ENCODE data around the gene MAP3K20.

The MAP3K20 gene

GRCh38 chr2:173053043-173053699 lies 22.5 kb upstream of the MAP3K20 start:
- H3K27ac ChIP-seq (ENCODE audit: low read length), result no peak overlapping the region
- H3K27me3 ChIP-seq (ENCODE audit: insufficient read depth, low read length), result no peaks in the 10 kb centered on the region
- no peaks in the 10 kb centered on the region for H3K36me3 ChIP-seq (ENCODE audit: insufficient read depth, low read depth, low read length)
- no peaks in the 10 kb centered on the region for H3K9me3 ChIP-seq (ENCODE audit: insufficient read depth, low read depth, low read length)
- no peak overlapping the region for H3K4me3 ChIP-seq (ENCODE audit: low read length)
- no peak overlapping the region for H3K9ac ChIP-seq (ENCODE audit: low read depth, low read length)
- H3K4me1 ChIP-seq (ENCODE audit: insufficient read depth, low read length), result peaks cover 5% of the 10 kb centered on the region; the same call in 1 of the 2 replicates

- Histone ChIP-seq H3K27ac (ENCODE audit: low read length) (no peak overlapping the region), H3K27me3 (ENCODE audit: insufficient read depth, low read length) (no peaks in the 10 kb centered on the region), H3K36me3 (ENCODE audit: insufficient read depth, low read depth, low read length) (no peaks in the 10 kb centered on the region), H3K9me3 (ENCODE audit: insufficient read depth, low read depth, low read length) (no peaks in the 10 kb centered on the region), H3K4me1 (ENCODE audit: insufficient read depth, low read length) (peaks cover 5% of the 10 kb centered on the region; the same call in 1 of the 2 replicates), H3K9ac (ENCODE audit: low read depth, low read length) (no peak overlapping the region), H3K4me3 (ENCODE audit: low read length) (no peak overlapping the region)
Measured at GRCh38 chr2:173054466-173054865, 21.2 kb upstream of the MAP3K20 start.

- no peak overlapping the region for H3K4me3 ChIP-seq (ENCODE audit: low read length)
- H3K9ac ChIP-seq (ENCODE audit: low read depth, low read length), result no peak overlapping the region
- H3K27me3 ChIP-seq (ENCODE audit: insufficient read depth, low read length), result no peaks in the 10 kb centered on the region
- H3K4me1 ChIP-seq (ENCODE audit: insufficient read depth, low read length), result peaks cover 5% of the 10 kb centered on the region; the same call in 1 of the 2 replicates
- no peak overlapping the region for H3K27ac ChIP-seq (ENCODE audit: low read length)
- H3K36me3 ChIP-seq (ENCODE audit: insufficient read depth, low read depth, low read length), result no peaks in the 10 kb centered on the region
- no peaks in the 10 kb centered on the region for H3K9me3 ChIP-seq (ENCODE audit: insufficient read depth, low read depth, low read length)
Measured at GRCh38 chr2:173056705-173057364, 18.8 kb upstream of the MAP3K20 start.

DNA sequence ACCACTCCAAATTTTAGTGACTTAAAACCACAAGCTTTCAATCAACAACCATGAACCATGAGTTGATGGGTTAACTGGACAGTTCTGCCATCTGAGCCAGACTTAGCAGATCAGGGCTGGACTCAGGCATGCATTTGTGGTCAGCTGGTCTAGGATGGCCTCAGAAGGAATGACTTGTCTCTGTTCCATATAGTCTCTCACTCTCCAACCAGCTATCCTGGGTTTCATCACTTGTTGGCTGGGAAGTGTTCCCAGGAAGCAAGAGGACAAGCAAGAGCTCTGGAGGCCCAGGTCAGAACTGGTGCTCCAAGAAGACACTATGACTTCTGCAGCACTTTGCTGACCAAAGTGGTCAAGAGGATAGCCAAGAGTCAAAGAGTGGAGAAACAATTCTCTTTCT lies 17.5 kb upstream of the MAP3K20 start:
- no peak overlapping the region for H3K27ac ChIP-seq (ENCODE audit: low read length)
- H3K27me3 ChIP-seq (ENCODE audit: insufficient read depth, low read length), result no peaks in the 10 kb centered on the region
- H3K9ac ChIP-seq (ENCODE audit: low read depth, low read length), result no peak overlapping the region
- H3K4me3 ChIP-seq (ENCODE audit: low read length), result no peak overlapping the region
- H3K9me3 ChIP-seq (ENCODE audit: insufficient read depth, low read depth, low read length), result no peaks in the 10 kb centered on the region
- peaks cover 5% of the 10 kb centered on the region for H3K4me1 ChIP-seq (ENCODE audit: insufficient read depth, low read length)
- no peaks in the 10 kb centered on the region for H3K36me3 ChIP-seq (ENCODE audit: insufficient read depth, low read depth, low read length)

GRCh38 chr2:173058673-173059072 lies 17.0 kb upstream of the MAP3K20 start:
- no peaks in the 10 kb centered on the region for H3K36me3 ChIP-seq (ENCODE audit: insufficient read depth, low read depth, low read length)
- no peaks in the 10 kb centered on the region for H3K27me3 ChIP-seq (ENCODE audit: insufficient read depth, low read length)
- no peaks in the 10 kb centered on the region for H3K9me3 ChIP-seq (ENCODE audit: insufficient read depth, low read depth, low read length)
- peaks cover 5% of the 10 kb centered on the region for H3K4me1 ChIP-seq (ENCODE audit: insufficient read depth, low read length)
- no peak overlapping the region for H3K27ac ChIP-seq (ENCODE audit: low read length)
- H3K9ac ChIP-seq (ENCODE audit: low read depth, low read length), result no peak overlapping the region
- H3K4me3 ChIP-seq (ENCODE audit: low read length), result no peak overlapping the region

DNA sequence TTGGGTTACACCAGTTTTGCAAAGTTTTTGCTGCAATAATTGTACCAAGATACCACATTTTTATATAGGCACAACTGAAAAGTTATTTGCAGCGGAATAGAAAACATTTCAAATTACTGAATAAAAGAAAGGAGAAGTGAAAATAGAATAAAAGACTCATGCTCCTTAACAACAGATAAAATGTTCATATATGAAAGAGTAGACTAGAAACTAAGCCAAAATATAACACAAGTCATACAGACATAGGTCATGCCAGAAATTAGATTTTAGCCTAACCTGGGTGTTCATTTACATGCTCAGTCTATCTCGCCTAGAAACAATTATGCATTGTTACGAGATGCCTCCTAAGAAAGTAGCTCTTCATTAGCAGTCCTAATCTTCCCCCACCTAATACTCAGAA lies 16.4 kb upstream of the MAP3K20 start:
- H3K4me3 ChIP-seq (ENCODE audit: low read length), result no peak overlapping the region
- no peaks in the 10 kb centered on the region for H3K36me3 ChIP-seq (ENCODE audit: insufficient read depth, low read depth, low read length)
- no peak overlapping the region for H3K9ac ChIP-seq (ENCODE audit: low read depth, low read length)
- no peaks in the 10 kb centered on the region for H3K27me3 ChIP-seq (ENCODE audit: insufficient read depth, low read length)
- peaks cover 3% of the 10 kb centered on the region for H3K4me1 ChIP-seq (ENCODE audit: insufficient read depth, low read length)
- H3K9me3 ChIP-seq (ENCODE audit: insufficient read depth, low read depth, low read length), result no peaks in the 10 kb centered on the region
- H3K27ac ChIP-seq (ENCODE audit: low read length), result no peak overlapping the region

GRCh38 chr2:173059971-173060461 lies 15.6 kb upstream of the MAP3K20 start:
- Histone ChIP-seq H3K36me3 (ENCODE audit: insufficient read depth, low read depth, low read length) (no peaks in the 10 kb centered on the region), H3K9me3 (ENCODE audit: insufficient read depth, low read depth, low read length) (no peaks in the 10 kb centered on the region), H3K4me1 (ENCODE audit: insufficient read depth, low read length) (no peaks in the 10 kb centered on the region; the same call in 1 of the 2 replicates), H3K27me3 (ENCODE audit: insufficient read depth, low read length) (no peaks in the 10 kb centered on the region), H3K9ac (ENCODE audit: low read depth, low read length) (no peak overlapping the region), H3K27ac (ENCODE audit: low read length) (no peak overlapping the region), H3K4me3 (ENCODE audit: low read length) (no peak overlapping the region)

DNA sequence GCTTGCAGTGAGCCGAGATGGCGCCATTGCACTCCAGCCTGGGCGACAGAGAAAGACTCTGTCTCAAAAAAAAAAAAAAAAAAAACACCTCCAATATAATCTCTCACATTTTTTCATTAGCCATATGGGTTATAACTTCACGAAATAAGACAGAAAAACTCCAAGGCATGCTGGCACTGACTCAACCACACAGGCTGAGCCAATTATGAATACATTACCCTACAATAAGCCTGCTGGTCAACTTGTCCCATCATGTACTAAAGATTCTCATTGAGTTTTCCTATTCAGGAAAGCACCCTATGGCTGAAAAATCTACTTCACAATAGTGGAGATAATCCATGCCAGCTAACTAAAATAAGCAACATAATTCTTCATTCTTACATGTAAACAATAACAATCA lies 12.8 kb upstream of the MAP3K20 start:
- Histone ChIP-seq H3K27me3 (ENCODE audit: insufficient read depth, low read length) (no peaks in the 10 kb centered on the region), H3K27ac (ENCODE audit: low read length) (no peak overlapping the region), H3K9me3 (ENCODE audit: insufficient read depth, low read depth, low read length) (no peaks in the 10 kb centered on the region), H3K4me3 (ENCODE audit: low read length) (no peak overlapping the region), H3K36me3 (ENCODE audit: insufficient read depth, low read depth, low read length) (no peaks in the 10 kb centered on the region), H3K4me1 (ENCODE audit: insufficient read depth, low read length) (no peaks in the 10 kb centered on the region; the same call in 1 of the 2 replicates), H3K9ac (ENCODE audit: low read depth, low read length) (no peak overlapping the region)

GRCh38 chr2:173064151-173064805 lies 11.4 kb upstream of the MAP3K20 start:
- no peaks in the 10 kb centered on the region for H3K9me3 ChIP-seq (ENCODE audit: insufficient read depth, low read depth, low read length)
- no peak overlapping the region for H3K9ac ChIP-seq (ENCODE audit: low read depth, low read length)
- H3K27ac ChIP-seq (ENCODE audit: low read length), result no peak overlapping the region
- no peak overlapping the region for H3K4me3 ChIP-seq (ENCODE audit: low read length)
- no peaks in the 10 kb centered on the region for H3K27me3 ChIP-seq (ENCODE audit: insufficient read depth, low read length)
- H3K36me3 ChIP-seq (ENCODE audit: insufficient read depth, low read depth, low read length), result no peaks in the 10 kb centered on the region
- no peaks in the 10 kb centered on the region; the same call in 1 of the 2 replicates for H3K4me1 ChIP-seq (ENCODE audit: insufficient read depth, low read length)

- Histone ChIP-seq H3K36me3 (ENCODE audit: insufficient read depth, low read depth, low read length) (no peaks in the 10 kb centered on the region), H3K27me3 (ENCODE audit: insufficient read depth, low read length) (no peaks in the 10 kb centered on the region), H3K4me3 (ENCODE audit: low read length) (no peak overlapping the region), H3K9ac (ENCODE audit: low read depth, low read length) (no peak overlapping the region), H3K4me1 (ENCODE audit: insufficient read depth, low read length) (no peaks in the 10 kb centered on the region; the same call in 1 of the 2 replicates), H3K9me3 (ENCODE audit: insufficient read depth, low read depth, low read length) (no peaks in the 10 kb centered on the region; the same call in 1 of the 2 replicates), H3K27ac (ENCODE audit: low read length) (no peak overlapping the region)
Measured at GRCh38 chr2:173066887-173067676, 8.6 kb upstream of the MAP3K20 start.

GRCh38 chr2:173075056-173075780 lies 428 bp upstream of the MAP3K20 start:
- Histone ChIP-seq H3K4me1 (ENCODE audit: insufficient read depth, low read length) (peaks cover 4% of the 10 kb centered on the region; the same call in 1 of the 2 replicates), H3K36me3 (ENCODE audit: insufficient read depth, low read depth, low read length) (no peaks in the 10 kb centered on the region), H3K9me3 (ENCODE audit: insufficient read depth, low read depth, low read length) (no peaks in the 10 kb centered on the region; the same call in 1 of the 2 replicates), H3K9ac (ENCODE audit: low read depth, low read length) (peak overlapping the region; percentile 79; the same call in 1 of the 2 replicates), H3K27me3 (ENCODE audit: insufficient read depth, low read length) (peaks cover 19% of the 10 kb centered on the region), H3K27ac (ENCODE audit: low read length) (no peak overlapping the region), H3K4me3 (ENCODE audit: low read length) (peak overlapping the region; percentile 91)
